HG02938 (cell line): ENCODE results near the gene TMPO.
"Not testable (repeated sequence)": the region's sequence is repeated elsewhere in the genome, so short reads cannot be mapped to it uniquely, and the experiment has no call there.

Source experiments
- ATAC-seq: cut with Tn5 transposase; IDR thresholded peaks from one replicate; pipeline ENCODE4 v1.9.1; 2021; ENCODE audit warnings: mild to moderate bottlenecking, moderate library complexity; ENCODE audit not compliant: unreplicated experiment

TMPO gene, protein sequence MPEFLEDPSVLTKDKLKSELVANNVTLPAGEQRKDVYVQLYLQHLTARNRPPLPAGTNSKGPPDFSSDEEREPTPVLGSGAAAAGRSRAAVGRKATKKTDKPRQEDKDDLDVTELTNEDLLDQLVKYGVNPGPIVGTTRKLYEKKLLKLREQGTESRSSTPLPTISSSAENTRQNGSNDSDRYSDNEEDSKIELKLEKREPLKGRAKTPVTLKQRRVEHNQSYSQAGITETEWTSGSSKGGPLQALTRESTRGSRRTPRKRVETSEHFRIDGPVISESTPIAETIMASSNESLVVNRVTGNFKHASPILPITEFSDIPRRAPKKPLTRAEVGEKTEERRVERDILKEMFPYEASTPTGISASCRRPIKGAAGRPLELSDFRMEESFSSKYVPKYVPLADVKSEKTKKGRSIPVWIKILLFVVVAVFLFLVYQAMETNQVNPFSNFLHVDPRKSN

DNA sequence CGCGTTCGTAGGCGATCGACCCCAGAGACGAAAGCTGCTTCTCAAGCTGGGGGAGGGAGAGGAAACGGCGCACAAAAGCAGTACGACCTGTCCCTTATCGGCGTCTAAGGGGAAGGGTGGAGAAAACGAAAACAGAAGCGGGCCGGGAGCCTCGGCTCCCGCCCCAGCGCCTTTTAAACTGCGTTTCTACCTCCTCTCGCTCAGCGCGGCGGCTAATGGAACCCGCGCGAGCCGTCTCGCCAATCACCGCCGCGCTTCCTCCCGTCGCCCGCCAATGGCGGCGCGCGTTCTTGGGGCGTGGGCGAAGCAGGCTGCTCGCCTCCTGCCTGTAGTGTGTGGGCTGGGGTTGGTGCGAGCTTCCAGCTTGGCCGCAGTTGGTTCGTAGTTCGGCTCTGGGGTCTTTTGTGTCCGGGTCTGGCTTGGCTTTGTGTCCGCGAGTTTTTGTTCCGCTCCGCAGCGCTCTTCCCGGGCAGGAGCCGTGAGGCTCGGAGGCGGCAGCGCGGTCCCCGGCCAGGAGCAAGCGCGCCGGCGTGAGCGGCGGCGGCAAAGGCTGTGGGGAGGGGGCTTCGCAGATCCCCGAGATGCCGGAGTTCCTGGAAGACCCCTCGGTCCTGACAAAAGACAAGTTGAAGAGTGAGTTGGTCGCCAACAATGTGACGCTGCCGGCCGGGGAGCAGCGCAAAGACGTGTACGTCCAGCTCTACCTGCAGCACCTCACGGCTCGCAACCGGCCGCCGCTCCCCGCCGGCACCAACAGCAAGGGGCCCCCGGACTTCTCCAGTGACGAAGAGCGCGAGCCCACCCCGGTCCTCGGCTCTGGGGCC is at the start of gene TMPO:
TSS of gene TMPO (plus strand) at position 304 of the 824 bp plus-strand sequence. CDS start at position 582, 278 bp downstream.
- ATAC-seq = peak; percentile 76

GRCh38 chr12:98465950-98466602 is 49.3 kb upstream of the TMPO start:
- no peak for ATAC-seq

DNA sequence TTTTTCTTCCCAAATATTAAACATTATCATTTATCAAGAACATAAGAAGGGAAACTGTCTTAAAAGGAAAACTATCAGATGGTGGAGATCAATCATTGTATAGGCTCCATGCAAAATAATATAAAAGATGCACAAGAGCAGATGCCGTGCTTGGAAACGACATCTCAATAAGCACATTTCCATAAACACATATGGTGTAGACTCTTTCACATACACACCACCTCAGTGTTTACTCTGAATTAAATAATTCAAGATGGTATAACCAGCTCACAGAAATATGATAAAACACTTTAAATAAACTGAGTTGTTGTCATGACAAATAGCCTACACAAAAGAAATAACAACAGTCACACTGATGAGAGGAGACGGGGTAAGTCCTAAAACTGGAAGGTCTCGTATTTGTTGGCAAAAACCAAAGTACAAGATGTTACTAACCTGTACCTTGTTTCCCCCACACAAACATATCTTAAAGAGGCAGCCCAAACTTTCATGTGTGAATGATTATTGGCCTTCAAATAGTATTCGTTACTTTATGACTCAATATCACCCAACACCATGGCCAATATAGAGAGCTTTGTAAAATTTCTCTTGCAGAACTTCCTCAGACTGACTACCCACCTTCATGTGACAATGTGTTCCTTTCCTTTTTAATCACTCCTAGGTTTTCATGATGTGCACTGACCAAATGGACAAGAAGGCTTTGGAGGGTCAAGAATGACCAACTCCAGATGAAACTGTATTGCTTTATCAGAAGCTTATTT is 48.6 kb upstream of the TMPO start:
- no peak for ATAC-seq

DNA sequence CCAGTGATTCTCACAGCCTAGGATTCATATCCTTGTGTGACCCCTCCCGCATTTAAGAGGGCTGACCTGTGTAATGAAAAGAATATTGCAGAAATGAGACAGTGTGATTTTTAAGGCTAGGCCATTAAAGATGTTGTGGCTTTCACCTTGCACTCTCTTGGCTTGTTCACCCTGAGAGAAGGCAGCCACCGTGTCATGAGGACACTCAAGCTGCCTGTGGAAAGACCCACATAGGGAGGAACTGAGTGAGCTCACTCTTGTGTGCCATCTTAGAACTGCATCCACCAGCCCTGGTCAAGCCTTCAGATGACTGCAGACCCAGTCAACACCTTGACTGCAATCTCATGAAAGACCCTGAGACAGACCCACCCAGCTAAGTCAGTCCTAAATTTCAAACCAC is 46.3 kb upstream of the TMPO start:
- ATAC-seq = no peak

GRCh38 chr12:98470469-98471082 is 44.8 kb upstream of the TMPO start:
- ATAC-seq = peak; percentile 67

GRCh38 chr12:98471085-98471484 is 44.3 kb upstream of the TMPO start:
- ATAC-seq = peak; percentile 34

DNA sequence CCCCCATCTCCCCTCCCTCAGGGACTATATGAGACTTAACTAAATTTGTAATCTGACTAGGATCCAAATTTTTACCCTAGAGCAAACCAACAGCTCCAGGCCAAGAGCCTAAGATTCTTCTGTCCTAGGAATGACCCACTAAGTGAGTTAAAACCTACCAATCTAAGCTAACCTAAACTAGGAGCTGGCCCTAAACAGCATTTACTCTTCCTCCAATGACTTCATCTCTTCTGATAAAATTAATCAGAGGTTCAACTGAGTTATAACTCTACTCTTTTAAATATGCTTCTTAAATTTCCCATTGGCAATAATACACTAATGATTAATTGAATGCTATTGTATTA is 39.9 kb upstream of the TMPO start:
- no peak for ATAC-seq

DNA sequence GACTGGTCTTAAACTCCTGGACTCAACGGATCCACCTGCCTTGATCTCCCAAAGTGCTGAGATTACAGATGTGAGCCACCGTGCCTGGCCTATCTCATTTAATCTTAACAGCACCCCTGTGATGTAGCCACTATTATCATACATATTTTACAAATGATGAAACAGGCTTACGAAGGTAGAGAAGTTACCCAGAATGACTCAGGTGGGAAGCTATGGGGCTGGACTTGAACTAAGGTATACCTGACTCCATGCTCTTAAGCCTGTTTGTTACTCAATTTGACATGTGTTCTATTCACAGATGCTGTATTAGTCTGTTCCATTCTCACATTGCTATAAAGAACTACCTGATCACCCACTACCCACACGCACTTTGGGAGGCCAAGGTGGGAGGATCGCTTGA is 36.8 kb upstream of the TMPO start:
- no peak for ATAC-seq

DNA sequence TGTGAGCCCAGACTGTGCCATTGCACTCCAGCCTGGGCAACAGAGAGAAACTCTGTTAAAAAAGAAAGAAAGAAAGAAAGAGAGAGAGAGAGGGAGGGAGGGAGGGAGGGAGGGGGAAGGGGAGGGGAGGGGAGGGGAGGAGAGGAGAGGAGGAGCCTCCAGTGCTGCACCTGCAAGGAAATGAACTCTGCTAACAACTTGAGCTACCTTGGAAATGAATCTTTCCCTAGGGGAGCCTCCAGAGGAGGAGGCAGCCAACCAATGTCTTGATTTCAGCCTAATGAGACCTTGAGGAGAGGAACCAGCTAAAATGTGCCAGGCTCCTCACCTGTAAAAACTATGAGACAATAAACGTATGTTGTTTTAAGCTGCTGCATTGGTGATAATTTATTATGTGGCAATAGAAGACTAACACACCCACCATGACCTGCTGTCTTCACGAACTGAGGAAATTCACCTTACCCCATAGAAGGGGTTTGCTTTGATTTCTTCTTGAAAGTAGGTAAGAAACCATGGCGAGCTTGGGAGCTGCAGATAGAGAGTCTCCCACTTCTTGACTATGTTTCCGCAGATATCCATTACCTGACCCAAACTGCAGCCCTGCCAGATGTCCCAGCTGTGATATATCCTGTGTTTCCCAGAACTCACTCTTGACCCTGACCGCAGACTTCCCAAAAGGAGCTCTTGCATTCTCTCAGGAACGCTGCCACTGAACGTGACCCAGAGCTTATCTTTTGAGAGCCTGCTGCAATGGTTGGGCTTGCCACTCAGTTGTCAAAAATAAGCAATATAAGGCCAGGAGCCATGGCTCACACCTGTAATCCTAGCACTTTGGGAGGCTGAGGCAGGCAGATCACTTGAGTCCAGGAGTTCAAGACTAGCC is 31.5 kb upstream of the TMPO start:
- ATAC-seq = no peak

DNA sequence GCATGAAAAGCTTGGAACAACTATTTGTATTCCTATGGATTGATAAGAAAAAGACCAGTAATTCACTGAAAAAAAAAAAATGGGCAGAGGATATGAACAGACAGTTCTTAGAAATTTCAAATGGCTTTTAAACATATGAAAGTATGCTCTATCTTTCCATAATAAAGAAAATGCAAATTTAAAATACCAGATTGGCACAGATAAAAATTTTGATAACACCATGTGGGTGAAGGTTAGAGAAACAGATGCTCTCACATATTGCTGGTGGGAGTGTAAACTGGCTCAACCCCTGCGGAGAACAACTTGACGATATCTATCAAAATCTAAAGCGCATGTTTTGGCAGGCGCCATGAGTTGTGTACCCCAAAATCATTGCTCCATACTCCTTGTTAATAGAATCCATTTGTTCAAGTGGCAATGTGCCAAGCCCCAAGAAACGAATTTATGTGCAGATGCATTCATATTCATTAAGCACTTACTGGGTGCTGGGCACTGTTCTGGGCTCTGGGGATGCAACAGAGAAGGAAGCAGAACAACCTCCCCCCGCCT is 29.5 kb upstream of the TMPO start:
- ATAC-seq = no peak

DNA sequence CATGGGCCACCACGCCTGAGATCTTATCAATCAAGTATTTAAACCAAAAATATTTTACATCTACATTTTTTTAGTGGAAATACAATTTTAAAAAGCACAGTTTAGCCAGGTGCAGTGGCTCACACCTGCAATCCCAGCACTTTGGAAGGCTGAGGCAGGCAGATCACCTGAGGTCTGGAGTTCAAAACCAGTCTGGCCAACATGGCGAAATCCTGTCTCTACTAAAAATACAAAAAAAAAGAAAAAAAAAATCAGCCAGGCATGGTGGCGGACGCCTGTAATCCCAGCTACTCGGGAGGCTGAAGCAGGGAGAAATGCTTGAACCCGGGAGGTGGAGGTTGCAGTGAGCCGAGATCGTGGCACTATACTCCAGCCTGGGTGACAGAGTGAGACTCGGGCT is 27.0 kb upstream of the TMPO start:
- ATAC-seq = not testable (repeated sequence)

DNA sequence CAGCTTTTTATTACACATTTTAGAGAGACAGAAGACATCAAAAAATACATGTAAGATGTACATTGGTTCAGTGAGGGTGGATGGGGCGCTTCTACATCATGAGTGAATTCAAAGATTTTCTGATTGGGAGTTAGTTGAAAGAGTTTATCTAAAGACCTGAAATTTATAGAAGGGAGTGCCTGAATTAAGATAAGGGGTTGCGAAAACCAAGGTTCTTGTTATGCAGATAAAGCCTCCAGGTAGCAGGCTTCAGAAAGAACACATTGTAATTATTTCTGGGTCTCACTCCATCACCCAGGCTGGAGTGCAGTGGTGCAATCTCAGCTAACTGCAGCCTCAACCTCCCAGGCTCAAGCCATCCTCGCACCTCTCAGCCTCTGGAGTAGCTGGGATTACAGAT is 26.2 kb upstream of the TMPO start:
- ATAC-seq = no peak

DNA sequence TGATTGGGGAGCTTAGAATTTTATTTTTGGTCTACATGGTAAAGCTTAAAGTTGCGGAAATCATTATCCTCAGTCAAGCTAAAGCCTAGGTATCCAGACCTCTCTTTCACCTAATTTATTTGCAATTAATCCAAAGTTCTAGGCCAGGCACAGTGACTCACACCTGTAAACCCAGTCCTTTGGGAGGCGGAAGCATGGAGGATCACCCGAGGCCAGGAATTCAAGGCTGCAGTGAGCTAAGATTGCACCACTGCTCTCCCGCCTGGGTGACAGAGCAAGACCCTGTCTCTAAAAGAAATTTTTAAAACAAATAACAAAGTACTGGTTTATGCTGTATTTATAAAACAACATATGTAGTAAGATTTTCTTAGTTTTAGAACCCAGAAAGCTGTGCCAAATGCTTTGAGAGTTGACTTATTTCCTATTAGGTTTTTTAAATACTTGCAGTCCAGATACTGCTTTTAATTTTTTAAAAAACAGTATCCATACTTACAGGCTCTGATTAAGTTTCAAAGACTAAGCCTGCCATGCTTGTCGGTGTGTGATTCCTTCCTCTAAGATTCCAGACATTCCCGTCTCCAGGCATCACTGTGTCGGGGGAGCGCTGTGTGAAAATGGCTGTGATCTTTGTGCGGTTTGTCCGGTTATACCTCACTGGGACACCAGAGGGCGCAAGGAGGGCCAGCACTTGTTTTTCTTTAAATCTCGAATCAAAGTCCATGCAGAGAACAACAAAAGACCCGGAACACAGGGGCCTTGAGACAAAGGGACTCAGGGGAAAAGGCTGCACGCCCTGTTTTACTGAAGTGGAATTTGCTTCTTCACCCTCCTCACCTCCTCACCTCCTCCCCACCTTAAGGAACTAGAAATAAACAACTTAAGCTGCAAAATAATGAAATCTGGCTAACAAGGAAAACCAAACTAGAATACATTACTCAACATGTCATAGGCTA is 24.6 kb upstream of the TMPO start:
- ATAC-seq = peak; percentile 96

DNA sequence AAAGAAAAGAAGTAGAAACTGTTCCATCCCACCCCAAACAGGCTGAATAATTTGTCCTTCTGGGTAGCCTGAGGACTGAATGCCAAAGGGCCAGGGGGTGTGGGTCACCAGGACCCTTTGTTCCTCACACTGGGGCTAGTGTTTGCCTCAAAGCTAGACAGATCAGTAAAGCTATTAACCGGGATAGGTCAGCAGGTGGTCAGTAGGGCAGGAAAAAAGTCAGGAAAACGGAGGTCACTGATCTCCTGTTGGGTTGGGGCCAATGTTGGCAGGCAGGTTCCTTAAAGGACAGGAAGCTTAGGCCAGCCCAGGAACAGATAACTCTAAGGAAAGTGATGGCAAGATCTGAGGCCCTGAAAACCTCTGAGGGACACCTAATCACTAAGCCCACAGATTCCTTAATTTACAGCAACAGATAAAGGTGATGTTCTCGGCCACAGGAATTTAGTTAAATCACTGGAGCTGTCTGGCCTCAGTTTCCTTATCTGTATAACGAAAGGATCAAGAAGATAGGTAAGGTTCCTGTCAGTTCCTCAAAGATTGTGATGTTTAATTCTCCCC is 22.7 kb upstream of the TMPO start:
- ATAC-seq = no peak

- not testable (repeated sequence) for ATAC-seq
Measured at GRCh38 chr12:98501266-98501629, 14.1 kb upstream of the TMPO start.

GRCh38 chr12:98503342-98503591 is 12.1 kb upstream of the TMPO start:
- peak; percentile 70 for ATAC-seq

DNA sequence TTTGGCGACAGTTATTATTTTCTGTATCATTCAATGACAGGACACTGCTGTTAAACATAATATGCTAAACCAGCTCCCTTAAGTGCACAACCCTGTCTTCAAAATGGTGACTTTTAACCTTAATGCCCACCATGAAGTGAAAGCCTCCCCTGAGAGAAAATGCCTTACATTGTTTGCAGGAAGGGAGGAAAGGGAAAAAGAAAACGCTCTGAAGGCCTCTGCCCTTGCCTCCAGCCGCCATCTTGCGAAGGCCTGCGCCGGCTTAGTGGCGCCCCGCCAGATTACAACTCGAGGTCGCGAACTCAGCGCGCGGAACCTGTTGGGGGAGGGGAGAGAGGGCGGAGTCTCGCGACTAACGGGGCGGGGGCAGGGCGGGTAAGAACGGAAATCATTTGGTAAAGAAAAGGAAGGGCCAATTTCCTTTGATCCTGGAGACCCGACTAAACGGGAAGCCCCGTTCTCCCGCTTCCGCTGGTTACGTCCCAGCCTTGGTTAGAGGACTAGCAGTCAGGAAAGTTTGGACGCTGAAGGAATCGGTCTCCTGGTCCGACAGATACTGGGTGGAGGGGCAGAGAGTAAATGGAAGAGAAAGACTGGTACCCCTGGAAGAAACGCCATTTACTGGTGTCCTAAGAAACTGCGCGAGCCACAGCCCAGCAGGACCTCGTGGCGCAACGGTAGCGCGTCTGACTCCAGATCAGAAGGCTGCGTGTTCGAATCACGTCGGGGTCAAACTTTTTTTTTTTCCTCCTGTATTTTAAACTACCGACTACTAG is 11.6 kb upstream of the TMPO start:
- peak; percentile 70 for ATAC-seq

- ATAC-seq = peak; percentile 1
Measured at GRCh38 chr12:98504368-98504617, 11.1 kb upstream of the TMPO start.
